ENCODE data around the gene CYS1. TPM values are rescaled to one million over a fixed set of nuclear protein-coding genes. Genes with fewer than 3 reads are reported as not detected.
"Not testable (repeated sequence)": the region's sequence is repeated elsewhere in the genome, so short reads cannot be mapped to it uniquely, and the experiment has no call there.

The CYS1 gene
- total RNA-seq, 1 donor, result 0.10 TPM

DNA sequence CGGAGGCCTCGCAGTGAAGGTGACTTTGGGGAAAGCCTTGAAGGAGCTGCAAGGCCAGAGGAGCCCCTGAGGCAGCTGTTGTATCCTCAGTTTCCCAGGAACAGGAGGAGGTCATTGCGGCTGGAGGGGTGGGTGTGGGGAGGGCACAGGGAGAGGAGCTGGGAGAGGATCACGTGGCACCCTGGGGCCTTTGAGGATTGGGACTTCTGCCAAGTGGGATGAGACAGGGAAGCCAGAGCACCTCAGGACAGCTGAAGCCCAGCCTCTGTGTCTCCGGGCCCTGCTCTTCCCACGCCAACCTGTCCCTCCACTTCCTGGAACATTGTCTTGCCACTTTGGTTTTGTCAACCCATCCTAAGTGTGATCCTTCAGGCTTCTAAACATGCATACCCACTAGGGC is 23.0 kb upstream of the CYS1 start:
- H3K27me3 ChIP-seq (ENCODE audit: insufficient read depth, low read length), result no peaks in the 10 kb centered on the region
- H3K9me3 ChIP-seq (ENCODE audit: low read depth, low read length), result no peaks in the 10 kb centered on the region
- H3K4me1 ChIP-seq (ENCODE audit: insufficient read depth, low read length), result no peaks in the 10 kb centered on the region
- H3K4me3 ChIP-seq (ENCODE audit: low read length), result no peak overlapping the region

DNA sequence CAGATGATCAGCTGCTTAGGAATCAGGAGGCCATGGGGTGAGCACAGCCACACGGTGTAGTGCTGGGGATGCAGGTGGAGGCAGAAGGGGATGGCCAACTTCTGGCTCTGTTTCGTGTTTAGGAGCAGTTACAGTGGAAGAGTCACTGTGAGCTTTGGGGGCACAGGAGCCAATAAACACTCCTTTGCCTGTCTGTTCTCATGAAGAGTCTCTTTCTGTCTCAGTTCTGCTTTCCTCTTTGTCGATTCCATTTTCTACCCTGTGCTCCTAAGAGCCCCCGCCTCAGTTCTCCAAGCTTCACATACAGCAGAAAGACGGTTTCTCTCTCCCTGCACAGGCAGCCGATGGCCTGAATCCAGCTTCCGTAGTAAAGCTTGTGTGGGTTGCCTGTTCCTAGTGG is 21.3 kb upstream of the CYS1 start:
- Histone ChIP-seq H3K4me1 (ENCODE audit: insufficient read depth, low read length) (peaks cover 3% of the 10 kb centered on the region), H3K9me3 (ENCODE audit: low read depth, low read length) (no peaks in the 10 kb centered on the region), H3K4me3 (ENCODE audit: low read length) (no peak overlapping the region), H3K27me3 (ENCODE audit: insufficient read depth, low read length) (no peaks in the 10 kb centered on the region)

GRCh38 chr2:10097352-10098148 is 17.3 kb upstream of the CYS1 start:
- Histone ChIP-seq H3K9me3 (ENCODE audit: low read depth, low read length) (no peaks in the 10 kb centered on the region), H3K27me3 (ENCODE audit: insufficient read depth, low read length) (peaks cover 7% of the 10 kb centered on the region), H3K4me3 (ENCODE audit: low read length) (no peak overlapping the region), H3K4me1 (ENCODE audit: insufficient read depth, low read length) (peaks cover 3% of the 10 kb centered on the region)

DNA sequence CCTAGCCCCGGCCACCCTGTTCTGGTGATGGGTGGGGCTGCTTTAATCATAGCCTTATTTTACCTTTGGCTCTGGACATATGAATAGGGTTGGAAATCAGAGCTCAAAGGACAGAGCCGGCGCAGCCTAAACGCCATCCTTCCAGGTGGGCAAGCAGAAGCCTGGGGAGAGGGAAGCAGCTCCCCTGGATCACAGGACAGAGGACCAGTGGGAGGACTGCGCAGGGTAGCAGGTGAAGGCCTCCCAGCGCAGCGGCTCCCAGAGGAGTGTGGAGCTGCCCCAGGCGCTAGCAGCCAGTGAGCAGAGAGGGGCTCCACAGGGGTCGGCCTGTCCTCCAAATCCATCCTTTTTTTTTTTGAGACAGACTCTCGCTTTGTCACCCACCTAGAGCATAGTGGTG is 16.4 kb upstream of the CYS1 start:
- Histone ChIP-seq H3K4me1 (ENCODE audit: insufficient read depth, low read length) (peaks cover 4% of the 10 kb centered on the region), H3K4me3 (ENCODE audit: low read length) (no peak overlapping the region), H3K9me3 (ENCODE audit: low read depth, low read length) (no peaks in the 10 kb centered on the region), H3K27me3 (ENCODE audit: insufficient read depth, low read length) (peaks cover 16% of the 10 kb centered on the region)

DNA sequence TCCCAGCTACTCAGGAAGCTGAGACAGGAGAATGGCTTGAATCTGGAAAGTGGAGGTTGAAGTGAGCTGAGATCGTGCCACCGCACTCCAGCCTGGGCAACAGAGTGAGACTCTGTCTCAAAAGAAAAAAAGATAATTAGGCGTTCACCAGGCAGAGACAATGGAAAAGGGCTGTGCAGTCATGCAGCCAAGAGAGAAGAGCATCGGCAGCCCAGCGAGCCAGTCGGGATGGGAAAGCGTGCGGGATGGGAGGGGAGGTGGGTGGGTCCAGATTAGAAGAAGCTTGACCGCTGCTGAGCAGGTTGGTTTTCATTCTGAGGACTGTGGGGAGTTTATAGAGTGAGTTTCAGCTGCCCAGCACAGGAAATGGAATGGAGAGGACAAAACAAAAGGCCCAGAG is 15.0 kb upstream of the CYS1 start:
- peaks cover 15% of the 10 kb centered on the region for H3K4me1 ChIP-seq (ENCODE audit: insufficient read depth, low read length)
- no peaks in the 10 kb centered on the region for H3K9me3 ChIP-seq (ENCODE audit: low read depth, low read length)
- peaks cover 29% of the 10 kb centered on the region for H3K27me3 ChIP-seq (ENCODE audit: insufficient read depth, low read length)
- H3K4me3 ChIP-seq (ENCODE audit: low read length), result no peak overlapping the region

DNA sequence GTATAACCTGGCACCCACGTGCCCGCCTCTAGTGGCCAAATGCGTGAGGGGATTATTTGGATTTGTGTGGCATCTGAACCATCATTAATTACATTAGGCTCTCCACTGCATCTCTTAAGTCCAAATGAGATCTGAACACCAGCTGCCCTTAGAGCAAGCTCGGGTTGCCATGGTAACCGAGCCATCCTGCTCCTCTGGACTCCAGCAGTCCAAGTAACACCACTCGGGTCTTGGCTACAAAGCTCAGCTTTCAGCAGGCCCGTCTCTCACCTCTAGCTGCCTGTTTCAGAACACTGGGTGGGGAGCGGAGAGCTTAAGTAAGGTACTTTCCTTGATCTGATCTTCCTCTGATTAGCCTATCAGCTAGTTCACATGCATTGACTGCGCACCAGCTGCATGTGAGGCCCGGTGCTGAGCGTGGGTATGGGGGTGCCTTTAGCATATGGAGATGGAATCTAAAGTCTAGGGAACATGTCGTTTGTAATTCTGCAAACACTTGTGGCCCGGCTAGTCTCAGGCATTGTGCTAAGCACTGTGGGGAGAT is 14.1 kb upstream of the CYS1 start:
- Histone ChIP-seq H3K4me1 (ENCODE audit: insufficient read depth, low read length) (peaks cover 15% of the 10 kb centered on the region), H3K9me3 (ENCODE audit: low read depth, low read length) (no peaks in the 10 kb centered on the region), H3K4me3 (ENCODE audit: low read length) (no peak overlapping the region), H3K27me3 (ENCODE audit: insufficient read depth, low read length) (peaks cover 35% of the 10 kb centered on the region)

- not testable (repeated sequence) for H3K9me3 ChIP-seq (ENCODE audit: low read depth, low read length); H3K4me3 ChIP-seq (ENCODE audit: low read length)
- H3K27me3 ChIP-seq (ENCODE audit: insufficient read depth, low read length), result peaks cover 35% of the 10 kb centered on the region
These were observed 11.7 kb upstream of the CYS1 start for GRCh38 chr2:10091889-10092244.

GRCh38 chr2:10091182-10091888 is 11.1 kb upstream of the CYS1 start:
- Histone ChIP-seq H3K9me3 (ENCODE audit: low read depth, low read length) (no peaks in the 10 kb centered on the region), H3K27me3 (ENCODE audit: insufficient read depth, low read length) (peaks cover 35% of the 10 kb centered on the region), H3K4me3 (ENCODE audit: low read length) (no peak overlapping the region), H3K4me1 (ENCODE audit: insufficient read depth, low read length) (peaks cover 12% of the 10 kb centered on the region)

More at GRCh38 chr2:10091889-10092244, 11.7 kb upstream of the CYS1 start:
- H3K4me1 ChIP-seq (ENCODE audit: insufficient read depth, low read length), result peaks cover 12% of the 10 kb centered on the region

GRCh38 chr2:10089565-10090190 is 9.5 kb upstream of the CYS1 start:
- Histone ChIP-seq H3K4me1 (ENCODE audit: insufficient read depth, low read length) (peaks cover 12% of the 10 kb centered on the region), H3K9me3 (ENCODE audit: low read depth, low read length) (no peaks in the 10 kb centered on the region), H3K4me3 (ENCODE audit: low read length) (no peak overlapping the region), H3K27me3 (ENCODE audit: insufficient read depth, low read length) (peaks cover 43% of the 10 kb centered on the region)

DNA sequence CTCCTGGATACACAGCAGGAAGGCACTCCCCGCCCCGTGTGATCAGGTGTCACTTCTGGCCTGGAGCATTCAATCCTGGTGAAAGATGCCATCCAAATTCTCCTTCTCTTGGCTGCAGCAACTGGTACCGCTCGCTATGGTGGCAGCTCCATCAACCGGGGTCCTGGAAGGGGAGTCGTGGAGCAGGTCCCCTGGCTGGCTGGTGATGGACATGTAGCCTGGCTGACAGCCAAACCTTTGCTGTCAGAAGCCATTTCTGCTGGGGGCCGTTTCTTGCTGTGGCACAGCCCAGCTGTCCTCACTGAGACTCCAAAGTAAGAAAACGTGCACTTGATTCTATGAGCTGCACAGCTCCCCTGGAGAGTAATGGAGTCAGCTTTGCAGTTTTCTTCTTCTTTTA is 7.1 kb upstream of the CYS1 start:
- H3K4me3 ChIP-seq (ENCODE audit: low read length), result no peak overlapping the region
- H3K9me3 ChIP-seq (ENCODE audit: low read depth, low read length), result no peaks in the 10 kb centered on the region
- peaks cover 57% of the 10 kb centered on the region for H3K27me3 ChIP-seq (ENCODE audit: insufficient read depth, low read length)
- peaks cover 12% of the 10 kb centered on the region for H3K4me1 ChIP-seq (ENCODE audit: insufficient read depth, low read length)

GRCh38 chr2:10086950-10087349 is 6.7 kb upstream of the CYS1 start:
- H3K4me1 ChIP-seq (ENCODE audit: insufficient read depth, low read length), result peaks cover 15% of the 10 kb centered on the region
- no peaks in the 10 kb centered on the region for H3K9me3 ChIP-seq (ENCODE audit: low read depth, low read length)
- no peak overlapping the region for H3K4me3 ChIP-seq (ENCODE audit: low read length)
- H3K27me3 ChIP-seq (ENCODE audit: insufficient read depth, low read length), result peaks cover 57% of the 10 kb centered on the region

DNA sequence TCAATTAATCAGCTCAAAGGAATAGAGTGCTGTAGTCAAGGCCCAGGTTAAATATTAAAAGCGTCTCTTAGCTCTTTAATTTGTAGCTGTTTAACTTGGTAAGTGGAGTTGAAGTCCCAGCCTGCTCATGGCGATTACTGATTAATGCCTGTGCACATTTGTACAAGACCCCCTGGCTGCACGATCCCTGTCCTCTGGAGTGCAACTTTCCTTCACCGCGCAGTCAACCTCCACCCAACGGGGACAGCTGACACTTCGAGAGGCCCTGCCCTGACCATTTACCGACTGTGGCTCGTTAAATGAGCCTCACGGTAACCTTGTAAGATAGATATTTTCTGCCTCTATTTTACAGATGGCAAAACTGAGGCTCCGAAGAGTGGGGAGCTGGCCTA is 5.5 kb upstream of the CYS1 start:
- H3K27me3 ChIP-seq (ENCODE audit: insufficient read depth, low read length), result peaks cover 57% of the 10 kb centered on the region
- no peaks in the 10 kb centered on the region for H3K9me3 ChIP-seq (ENCODE audit: low read depth, low read length)

DNA sequence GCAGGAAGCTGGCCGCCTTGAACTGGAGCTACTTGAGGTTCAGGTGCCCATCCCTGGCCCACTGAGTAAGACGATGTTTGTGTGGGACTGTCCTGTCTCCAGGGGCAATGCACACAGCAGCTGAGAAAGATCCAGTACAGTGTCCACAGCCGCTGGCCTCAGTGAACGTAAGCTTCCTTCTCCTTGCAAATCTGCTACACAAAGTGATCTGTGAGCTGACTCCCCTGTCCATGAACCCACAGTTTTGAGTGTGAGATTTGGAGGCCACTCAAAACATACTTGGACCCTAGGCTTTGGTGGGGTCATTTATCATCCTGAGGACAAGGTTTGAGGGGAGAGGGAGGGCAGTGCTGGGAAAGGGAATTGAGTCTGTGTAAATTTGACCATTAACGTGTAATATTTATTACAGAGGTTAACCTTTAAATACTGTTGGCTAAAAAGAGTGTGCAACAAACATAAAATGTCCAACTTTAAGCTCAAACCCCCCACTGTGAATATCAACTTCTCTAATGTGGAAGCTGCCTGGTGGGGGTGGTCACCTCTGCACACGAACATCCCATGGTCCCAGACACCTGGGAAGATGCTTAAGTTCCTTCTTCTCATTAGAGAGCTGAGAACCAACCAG is 4.9 kb upstream of the CYS1 start:
- no peak overlapping the region for H3K4me3 ChIP-seq (ENCODE audit: low read length)
- peaks cover 16% of the 10 kb centered on the region for H3K4me1 ChIP-seq (ENCODE audit: insufficient read depth, low read length)
- peaks cover 55% of the 10 kb centered on the region for H3K27me3 ChIP-seq (ENCODE audit: insufficient read depth, low read length)
- H3K9me3 ChIP-seq (ENCODE audit: low read depth, low read length), result no peaks in the 10 kb centered on the region

More for the DNA sequence above, 5.5 kb upstream of the CYS1 start:
- peaks cover 15% of the 10 kb centered on the region for H3K4me1 ChIP-seq (ENCODE audit: insufficient read depth, low read length)
- H3K4me3 ChIP-seq (ENCODE audit: low read length), result no peak overlapping the region

- peaks cover 49% of the 10 kb centered on the region for H3K27me3 ChIP-seq (ENCODE audit: insufficient read depth, low read length)
- H3K4me3 ChIP-seq (ENCODE audit: low read length), result no peak overlapping the region
- H3K4me1 ChIP-seq (ENCODE audit: insufficient read depth, low read length), result peaks cover 19% of the 10 kb centered on the region
- no peaks in the 10 kb centered on the region for H3K9me3 ChIP-seq (ENCODE audit: low read depth, low read length)
These were observed 4.1 kb upstream of the CYS1 start for GRCh38 chr2:10084223-10084865.

Measured in mononuclear cell (primary cell).